ENCODE data around the gene C22orf23. TPM values are rescaled to one million over a fixed set of nuclear protein-coding genes. Genes with fewer than 3 reads are reported as not detected.

The C22orf23 gene
- total RNA-seq, 2 experiments from 2014 or later, result not detected

DNA sequence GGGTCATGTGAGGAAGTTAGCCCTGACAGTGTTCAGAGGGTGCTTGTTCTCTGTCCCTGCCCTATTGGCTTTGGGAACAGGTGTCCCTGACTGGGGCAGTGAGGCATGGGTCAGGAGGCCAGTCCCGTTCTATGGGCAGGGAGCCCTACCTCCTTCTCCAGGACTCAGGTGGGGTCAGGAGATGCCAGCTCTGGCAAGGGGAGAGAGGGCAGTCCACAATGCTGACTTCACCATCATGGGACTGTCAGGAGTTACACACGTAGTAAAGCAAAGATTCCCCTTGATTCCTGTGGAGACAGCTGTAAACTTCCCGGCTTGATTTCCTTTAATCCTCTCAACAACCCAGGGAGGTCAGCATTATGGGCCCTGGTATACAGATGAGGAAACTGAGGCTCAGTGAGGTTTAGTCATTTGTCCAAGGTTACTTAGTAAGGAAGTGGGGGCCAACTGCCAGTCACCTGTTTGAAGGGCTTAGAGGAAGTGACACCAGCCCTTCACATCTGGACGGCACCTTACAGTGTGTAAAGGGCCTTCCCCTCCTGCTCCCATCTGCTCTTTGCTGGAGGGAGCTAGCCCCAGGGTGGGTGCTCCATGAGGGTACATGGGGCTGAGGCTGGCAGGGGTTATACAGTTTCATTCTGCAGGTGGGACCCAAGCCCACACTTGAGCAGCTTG lies 35.4 kb downstream of the C22orf23 start:
- H3K36me3 Mint-ChIP-seq (ENCODE audit: low read depth), result peaks cover 2% of the 10 kb centered on the region
- ATAC-seq, result no peak
- H3K9me3 Mint-ChIP-seq, result no peaks in the 10 kb centered on the region
- H3K4me3 Mint-ChIP-seq, result no peak overlapping the region
- POLR2A ChIA-PET, result no interaction called here
- no peak for DNase-seq
- intact Hi-C loops (cut with micrococcal nuclease), result no loop called here
- peak overlapping the region; percentile 38 for H3K27ac Mint-ChIP-seq
- TF ChIP-seq, protein P1, sequence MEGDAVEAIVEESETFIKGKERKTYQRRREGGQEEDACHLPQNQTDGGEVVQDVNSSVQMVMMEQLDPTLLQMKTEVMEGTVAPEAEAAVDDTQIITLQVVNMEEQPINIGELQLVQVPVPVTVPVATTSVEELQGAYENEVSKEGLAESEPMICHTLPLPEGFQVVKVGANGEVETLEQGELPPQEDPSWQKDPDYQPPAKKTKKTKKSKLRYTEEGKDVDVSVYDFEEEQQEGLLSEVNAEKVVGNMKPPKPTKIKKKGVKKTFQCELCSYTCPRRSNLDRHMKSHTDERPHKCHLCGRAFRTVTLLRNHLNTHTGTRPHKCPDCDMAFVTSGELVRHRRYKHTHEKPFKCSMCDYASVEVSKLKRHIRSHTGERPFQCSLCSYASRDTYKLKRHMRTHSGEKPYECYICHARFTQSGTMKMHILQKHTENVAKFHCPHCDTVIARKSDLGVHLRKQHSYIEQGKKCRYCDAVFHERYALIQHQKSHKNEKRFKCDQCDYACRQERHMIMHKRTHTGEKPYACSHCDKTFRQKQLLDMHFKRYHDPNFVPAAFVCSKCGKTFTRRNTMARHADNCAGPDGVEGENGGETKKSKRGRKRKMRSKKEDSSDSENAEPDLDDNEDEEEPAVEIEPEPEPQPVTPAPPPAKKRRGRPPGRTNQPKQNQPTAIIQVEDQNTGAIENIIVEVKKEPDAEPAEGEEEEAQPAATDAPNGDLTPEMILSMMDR (IDR thresholded peaks at IDR 0.05), result no peak
- no peaks in the 10 kb centered on the region for H3K27me3 Mint-ChIP-seq
- CTCF ChIA-PET, result interaction anchor here (1.2 kb wide), 1 partner anchor 102 kb away, joined by 4 read pairs; no protein-coding TSS in a partner anchor
- H3K4me1 Mint-ChIP-seq (ENCODE audit: low read depth), result peaks cover 10% of the 10 kb centered on the region

DNA sequence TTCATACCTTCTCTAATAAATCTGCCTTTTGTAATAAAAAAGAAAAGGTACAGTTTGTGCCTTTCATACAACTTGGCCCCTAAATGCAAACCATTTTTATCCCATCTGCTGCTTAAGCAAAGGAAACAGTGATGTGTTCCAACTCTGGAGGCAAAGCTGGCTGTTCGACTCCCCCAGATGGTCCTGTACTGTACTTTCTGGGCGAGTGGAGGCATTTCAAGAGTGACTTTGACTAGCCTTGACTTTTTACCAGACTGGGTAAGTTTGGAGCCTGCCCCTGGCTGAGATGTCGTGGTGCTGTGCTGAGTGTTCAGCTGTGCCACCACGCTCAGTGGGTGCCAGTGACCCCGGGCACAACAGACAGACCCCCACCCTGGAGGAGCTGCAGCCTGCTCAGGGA lies 37.1 kb downstream of the C22orf23 start:
- no peak overlapping the region for H3K27ac Mint-ChIP-seq
- H3K9me3 Mint-ChIP-seq, result no peaks in the 10 kb centered on the region
- H3K4me1 Mint-ChIP-seq (ENCODE audit: low read depth), result peaks cover 20% of the 10 kb centered on the region
- POLR2A ChIA-PET, result interaction anchor here (1.3 kb wide), 1 partner anchor 14 kb away, joined by 3 read pairs; no protein-coding TSS in a partner anchor
- H3K36me3 Mint-ChIP-seq (ENCODE audit: low read depth), result peaks cover 2% of the 10 kb centered on the region
- no peaks in the 10 kb centered on the region for H3K27me3 Mint-ChIP-seq
- H3K4me3 Mint-ChIP-seq, result no peak overlapping the region
- TF ChIP-seq, protein P1 (IDR thresholded peaks at IDR 0.05), result no peak
- CTCF ChIA-PET, result interaction anchor here (1.0 to 2.1 kb wide), 3 partner anchors 10 to 72 kb away, joined by 3 to 6 read pairs (median 3); partner anchors contain the start of genes ANKRD54 and MICALL1
- DNase-seq, result no peak
- intact Hi-C loops (cut with micrococcal nuclease), result no loop called here
- ATAC-seq, result no peak

DNA sequence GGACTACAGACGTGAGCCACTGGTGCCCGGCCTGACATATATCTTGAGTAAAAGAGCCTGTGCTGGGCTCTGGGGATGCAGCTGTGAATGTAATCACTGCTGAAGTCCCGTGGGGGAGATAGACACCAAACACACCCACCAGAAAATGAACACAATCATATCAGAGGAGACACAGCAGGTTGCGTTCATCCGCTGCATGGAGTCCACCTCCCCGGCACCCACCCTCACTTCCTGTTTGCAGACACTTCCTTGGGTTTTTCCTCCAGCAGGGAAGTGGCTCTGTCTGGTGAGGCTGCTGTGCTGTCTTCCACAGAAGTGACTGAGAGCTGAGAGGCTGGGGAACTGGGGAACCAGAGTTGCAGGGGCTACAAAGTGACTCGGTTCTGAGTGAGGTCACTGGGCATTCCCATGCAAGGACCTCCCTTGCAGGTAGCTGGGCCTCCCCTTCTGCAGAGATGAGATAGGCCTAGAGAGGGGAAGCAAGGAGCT lies 40.1 kb downstream of the C22orf23 start:
- no peaks in the 10 kb centered on the region for H3K27me3 Mint-ChIP-seq
- no peak overlapping the region for H3K4me3 Mint-ChIP-seq
- H3K27ac Mint-ChIP-seq, result no peak overlapping the region
- TF ChIP-seq, protein P1 (IDR thresholded peaks at IDR 0.05), result no peak
- POLR2A ChIA-PET, result no interaction called here
- intact Hi-C loops (cut with micrococcal nuclease), result no loop called here
- peaks cover 21% of the 10 kb centered on the region for H3K4me1 Mint-ChIP-seq (ENCODE audit: low read depth)
- CTCF ChIA-PET, result no interaction called here
- H3K9me3 Mint-ChIP-seq, result no peaks in the 10 kb centered on the region
- no peak for DNase-seq
- ATAC-seq, result no peak
- peaks cover 2% of the 10 kb centered on the region for H3K36me3 Mint-ChIP-seq (ENCODE audit: low read depth)

DNA sequence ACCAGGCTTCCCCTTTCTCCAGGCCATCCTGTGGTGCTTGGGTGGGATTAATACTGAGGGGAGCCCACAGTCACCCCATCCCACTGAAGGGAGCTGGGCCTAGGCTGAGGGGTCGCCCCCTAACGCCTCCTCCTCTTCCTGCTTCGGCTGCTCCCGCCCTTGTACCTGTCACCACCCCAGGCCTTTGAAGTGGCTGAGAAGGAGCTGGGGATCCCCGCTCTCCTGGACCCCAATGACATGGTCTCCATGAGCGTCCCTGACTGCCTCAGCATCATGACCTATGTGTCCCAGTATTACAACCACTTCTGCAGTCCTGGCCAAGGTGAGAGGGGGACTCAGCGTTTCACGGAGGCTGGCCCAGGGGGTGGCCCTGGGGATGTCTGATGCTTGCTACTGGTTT lies 41.2 kb downstream of the C22orf23 start:
- CTCF ChIA-PET, result interaction anchor here (0.8 kb wide), 1 partner anchor 22 kb away, joined by 3 read pairs; no protein-coding TSS in a partner anchor
- Mint-ChIP-seq H3K4me3 (no peak overlapping the region), H3K9me3 (no peaks in the 10 kb centered on the region), H3K36me3 (ENCODE audit: low read depth) (peaks cover 2% of the 10 kb centered on the region), H3K27me3 (no peaks in the 10 kb centered on the region), H3K4me1 (ENCODE audit: low read depth) (peaks cover 29% of the 10 kb centered on the region), H3K27ac (peak overlapping the region; percentile 32)
- TF ChIP-seq, protein P1 (IDR thresholded peaks at IDR 0.05), result no peak
- ATAC-seq (peak; percentile 81), DNase-seq (peak; percentile 45)
- intact Hi-C loops (cut with micrococcal nuclease), result no loop called here
- POLR2A ChIA-PET, result interaction anchor here (0.6 kb wide), 1 partner anchor 38 kb away, joined by 3 read pairs; no protein-coding TSS in a partner anchor

DNA sequence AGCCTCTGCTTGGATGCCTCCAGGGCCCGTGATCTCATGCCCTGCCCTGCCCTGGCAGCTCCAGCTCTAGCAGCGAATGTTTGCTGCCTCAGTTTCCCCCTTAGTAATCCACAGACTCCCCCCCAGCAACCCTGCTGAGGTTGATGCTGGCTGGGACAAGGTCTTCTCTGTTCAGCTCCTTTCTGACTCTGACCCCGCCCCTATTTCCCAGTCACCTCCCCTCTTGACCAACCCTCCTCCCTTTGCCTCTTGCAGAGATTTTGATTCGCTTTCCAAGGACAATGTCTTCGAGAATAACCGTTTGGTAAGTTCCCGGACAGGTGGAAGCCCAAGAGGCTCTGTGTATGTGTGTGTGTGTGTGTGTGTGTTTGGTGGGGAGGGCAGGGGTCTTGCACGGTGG lies 41.7 kb downstream of the C22orf23 start:
- Mint-ChIP-seq H3K27me3 (no peaks in the 10 kb centered on the region), H3K27ac (no peak overlapping the region), H3K4me3 (no peak overlapping the region), H3K4me1 (ENCODE audit: low read depth) (peaks cover 29% of the 10 kb centered on the region), H3K9me3 (no peaks in the 10 kb centered on the region), H3K36me3 (ENCODE audit: low read depth) (peaks cover 2% of the 10 kb centered on the region)
- TF ChIP-seq, protein P1 (IDR thresholded peaks at IDR 0.05), result no peak
- DNase-seq, result no peak
- no peak for ATAC-seq
- intact Hi-C loops (cut with micrococcal nuclease), result no loop called here
- CTCF ChIA-PET, result interaction anchor here (0.8 to 1.6 kb wide), 3 partner anchors 14 to 94 kb away, joined by 3 to 4 read pairs (median 3); no protein-coding TSS in a partner anchor
- POLR2A ChIA-PET, result no interaction called here

Data from activated CD8-positive, alpha-beta T cell treated with anti-CD3 and anti-CD28 coated beads for 36 hours (primary cell).